Panc1 (cell line): ENCODE data around the gene FGF22. TPM values are rescaled to one million over a fixed set of nuclear protein-coding genes. Genes with fewer than 3 reads are reported as not detected.

ENCODE experiments used
- ATAC-seq: fragments of 200-7000 bp; cut with Tn5 transposase; 2 replicates; pipeline ENCODE4 v1.9.1; 2020; ENCODE audit warnings: mild to moderate bottlenecking, moderate library complexity
- BruUV-seq: library from RNA; stranded (reverse); fragments of 400-500 nt; replicated peaks from 2 replicates; lab custom pipeline; 2021; lab: Mats Ljungman, UMichigan
- CTCF ChIA-PET: fragments of 300-600 bp; sonication (Branson Sonifier 250); formaldehyde crosslinking; loops from one replicate; lab custom pipeline; 2022; ENCODE audit warnings: antibody characterized with exemption; lab: Charles Lee
- POLR2A ChIA-PET: fragments of 300-600 bp; sonication (Branson Sonifier 250); formaldehyde crosslinking; loops from one replicate; lab custom pipeline; 2022; ENCODE audit warnings: antibody characterized with exemption; lab: Charles Lee
- DNase-seq: peaks from one replicate; pipeline ENCODE4 v3.0.0-alpha.2; 2010; ENCODE audit warnings: low read depth, low spot score
- H3K27ac ChIP-seq: 2 replicates; pipeline ENCODE4 v1.5.1; 2011; ENCODE audit warnings: mild to moderate bottlenecking, low read length, inconsistent platforms
- H3K27me3 ChIP-seq: fragments of 200-500 bp; sonication (Bioruptor generic); 2 replicates; pipeline ENCODE4 v1.6.0; 2014; ENCODE audit warnings: low read length, inconsistent platforms; ENCODE audit not compliant: control insufficient read depth, insufficient read depth
- H3K36me3 ChIP-seq: fragments of 200-500 bp; sonication (Bioruptor generic); 2 replicates; pipeline ENCODE4 v1.5.1; 2014; ENCODE audit warnings: inconsistent platforms, mild to moderate bottlenecking, low read length, moderate library complexity; ENCODE audit not compliant: control insufficient read depth, insufficient read depth
- H3K4me1 ChIP-seq: 2 replicates; pipeline ENCODE4 v1.5.1; 2011; ENCODE audit warnings: inconsistent platforms, mild to moderate bottlenecking, low read length, moderate library complexity; ENCODE audit not compliant: control insufficient read depth, insufficient read depth
- H3K4me3 ChIP-seq, 2 experiments: 2 replicates each; pipeline ENCODE4 v1.5.1; 2011 to 2012; ENCODE audit warnings: low read depth in 2 of 2, low read length in 2 of 2, mild to moderate bottlenecking in 2 of 2, inconsistent platforms in 1 of 2, moderate library complexity in 1 of 2
- H3K9me3 ChIP-seq: fragments of 200-500 bp; sonication (Bioruptor generic); 2 replicates; pipeline ENCODE4 v1.5.1; 2014; ENCODE audit warnings: low read depth, mild to moderate bottlenecking, inconsistent platforms, low read length, moderate library complexity; ENCODE audit not compliant: control insufficient read depth, insufficient read depth
- CTCF ChIP-seq: fragments of 450-650 bp; IDR thresholded peaks from 2 replicates; pipeline ENCODE4 v1.5.1; 2017; ENCODE audit warnings: mild to moderate bottlenecking
- POLR2AphosphoS5 ChIP-seq: IDR thresholded peaks from 2 replicates; pipeline ENCODE4 v1.6.1; 2012; ENCODE audit warnings: mild to moderate bottlenecking, low read depth, low read length, moderate library complexity
- REST ChIP-seq, 2 experiments: IDR thresholded peaks; 2 replicates each; pipeline ENCODE4 v1.6.1; 2011 to 2012; ENCODE audit warnings: low read depth in 2 of 2, control low read depth in 1 of 2, low read length in 1 of 2, mild to moderate bottlenecking in 1 of 2, moderate library complexity in 1 of 2; ENCODE audit not compliant: insufficient read depth in 1 of 2
- SIN3A ChIP-seq: IDR thresholded peaks from 2 replicates; pipeline ENCODE4 v1.6.1; 2012; ENCODE audit warnings: low read depth, mild to moderate bottlenecking, low read length, moderate library complexity, borderline replicate concordance; ENCODE audit not compliant: insufficient read depth
- TCF7L2 ChIP-seq: IDR thresholded peaks from 2 replicates; pipeline ENCODE4 v1.6.1; 2011; ENCODE audit warnings: mild to moderate bottlenecking, low read depth, low read length, inconsistent platforms
- in situ Hi-C: cut with HindIII; loops from 2 replicates; pipeline ENCODE4 v1.10.0; 2016; ENCODE audit warnings: low sequenced_read_pairs, low pct_unique_long_range_greater_than_20kb
- intact Hi-C: fragments of 100-400 bp; cut with micrococcal nuclease; formaldehyde crosslinking; loops from one replicate; pipeline ENCODE4 v1.10.0; 2022; ENCODE audit not compliant: unreplicated experiment
- total RNA-seq: library from RNA; stranded (reverse); gene quantifications from one replicate; pipeline ENCODE4 v1.2.1, GENCODE V29; 2021; ENCODE audit not compliant: unreplicated experiment

Gene FGF22
- total RNA-seq, 1 experiment from 2014 or later: 0.72 TPM

- H3K9me3 ChIP-seq: no peaks in the 10 kb centered on the region
- ATAC-seq (no peak), DNase-seq (no peak)
- H3K4me3 ChIP-seq: no peak overlapping the region
- intact Hi-C loops: no loop called here
- H3K4me1 ChIP-seq: no peaks in the 10 kb centered on the region
- in situ Hi-C loops: no loop called here
- TF ChIP-seq POLR2AphosphoS5: no peak
- no peak for TF ChIP-seq CTCF
- TF ChIP-seq SIN3A: no peak
- no peak for TF ChIP-seq REST (IDR thresholded peaks at IDR 0.05; ENCODE audit: insufficient read depth in 1 of 2, low read depth in 2 of 2, low read length in 1 of 2)
- TF ChIP-seq TCF7L2: no peak
- ChIA-PET CTCF (no interaction called here), POLR2A (no interaction called here)
- H3K36me3 ChIP-seq: no peaks in the 10 kb centered on the region
- no peaks in the 10 kb centered on the region for H3K27me3 ChIP-seq
- H3K27ac ChIP-seq: no peak overlapping the region
- BruUV-seq: no TSS peak
Measured at GRCh38 chr19:618247-618619, 21.4 kb upstream of the FGF22 start.

- H3K36me3 ChIP-seq: no peaks in the 10 kb centered on the region
- H3K4me1 ChIP-seq: no peaks in the 10 kb centered on the region
- DNase-seq: no peak
- no peak overlapping the region for H3K27ac ChIP-seq
- TF ChIP-seq SIN3A (no peak), REST (IDR thresholded peaks at IDR 0.05; ENCODE audit: insufficient read depth in 1 of 2, low read depth in 2 of 2, low read length in 1 of 2) (no peak), TCF7L2 (no peak), POLR2AphosphoS5 (no peak), CTCF (no peak)
- no peaks in the 10 kb centered on the region for H3K27me3 ChIP-seq
- ChIA-PET CTCF (no interaction called here), POLR2A (no interaction called here)
- intact Hi-C loops (no loop called here), in situ Hi-C loops (no loop called here)
- no TSS peak for BruUV-seq
- ATAC-seq: no peak
- no peaks in the 10 kb centered on the region for H3K9me3 ChIP-seq
- H3K4me3 ChIP-seq: no peak overlapping the region
Measured at GRCh38 chr19:618674-619285, 20.9 kb upstream of the FGF22 start.
